Measurements from ENCODE around the gene LIAS.
"Not testable (repeated sequence)": the region's sequence is repeated elsewhere in the genome, so short reads cannot be mapped to it uniquely, and the experiment has no call there.

LIAS gene

GRCh38 chr4:39455486-39455885, 3.4 kb upstream of the LIAS start:
- H3K36me3 ChIP-seq = peaks cover 64 to 72% (median 70%) of the 10 kb centered on the region in 3 donors
- no peaks in the 10 kb centered on the region for H3K27me3 ChIP-seq
- TF ChIP-seq, protein P1, sequence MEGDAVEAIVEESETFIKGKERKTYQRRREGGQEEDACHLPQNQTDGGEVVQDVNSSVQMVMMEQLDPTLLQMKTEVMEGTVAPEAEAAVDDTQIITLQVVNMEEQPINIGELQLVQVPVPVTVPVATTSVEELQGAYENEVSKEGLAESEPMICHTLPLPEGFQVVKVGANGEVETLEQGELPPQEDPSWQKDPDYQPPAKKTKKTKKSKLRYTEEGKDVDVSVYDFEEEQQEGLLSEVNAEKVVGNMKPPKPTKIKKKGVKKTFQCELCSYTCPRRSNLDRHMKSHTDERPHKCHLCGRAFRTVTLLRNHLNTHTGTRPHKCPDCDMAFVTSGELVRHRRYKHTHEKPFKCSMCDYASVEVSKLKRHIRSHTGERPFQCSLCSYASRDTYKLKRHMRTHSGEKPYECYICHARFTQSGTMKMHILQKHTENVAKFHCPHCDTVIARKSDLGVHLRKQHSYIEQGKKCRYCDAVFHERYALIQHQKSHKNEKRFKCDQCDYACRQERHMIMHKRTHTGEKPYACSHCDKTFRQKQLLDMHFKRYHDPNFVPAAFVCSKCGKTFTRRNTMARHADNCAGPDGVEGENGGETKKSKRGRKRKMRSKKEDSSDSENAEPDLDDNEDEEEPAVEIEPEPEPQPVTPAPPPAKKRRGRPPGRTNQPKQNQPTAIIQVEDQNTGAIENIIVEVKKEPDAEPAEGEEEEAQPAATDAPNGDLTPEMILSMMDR (IDR thresholded peaks at IDR 0.05) = no peak
- no peaks in the 10 kb centered on the region for H3K9me3 ChIP-seq
- H3K4me3 ChIP-seq = no peak overlapping the region
- intact Hi-C loops (cut with DNase I; ENCODE audit: low total_unique reads) = loop anchor here (5.0 kb wide), 1 partner anchor 72 kb away; the partner anchor contains the start of gene UGDH
- DNase-seq = no peak
- no peak overlapping the region for H3K27ac ChIP-seq
- peaks cover 0 to 30% (median 22%) of the 10 kb centered on the region in 4 donors for H3K4me1 ChIP-seq

DNA sequence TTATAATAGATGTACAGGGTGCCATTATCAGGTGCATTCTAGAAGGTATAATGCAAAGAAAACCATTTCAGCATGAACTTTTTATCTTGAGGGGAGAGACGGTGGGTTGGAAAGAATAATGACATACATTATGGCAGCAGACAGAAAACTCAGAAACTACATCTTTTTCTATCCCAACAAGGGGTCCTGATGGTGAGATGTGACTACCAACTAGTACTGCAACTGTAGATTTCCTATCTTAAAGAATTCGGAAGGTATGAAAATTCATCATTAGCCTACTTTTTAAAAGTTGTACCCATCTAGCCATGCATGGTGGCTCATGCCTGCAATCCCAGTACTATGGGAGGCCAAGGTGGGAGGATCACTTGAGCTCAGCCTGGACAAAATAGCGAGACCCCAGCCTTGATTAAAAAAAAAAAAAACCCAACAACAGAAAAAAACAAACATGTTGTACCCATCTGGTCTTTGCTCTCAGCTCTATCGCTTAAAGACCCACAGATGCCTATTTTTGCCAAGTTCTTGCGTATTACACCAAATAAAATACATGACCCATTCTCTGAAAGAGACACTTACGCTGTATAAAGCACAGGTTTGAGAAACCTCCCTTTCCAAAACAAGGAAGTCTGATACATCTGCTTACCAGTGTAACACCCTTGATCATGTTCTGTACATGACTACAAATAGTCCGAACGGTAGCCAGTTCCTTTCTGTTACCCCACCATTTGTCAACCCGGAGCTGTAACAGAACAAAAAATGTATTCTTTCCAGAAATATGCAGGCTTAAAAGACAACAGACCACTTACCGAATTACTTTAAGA, 1.7 kb upstream of the LIAS start:
- DNase-seq = no peak
- H3K27me3 ChIP-seq = no peaks in the 10 kb centered on the region
- H3K36me3 ChIP-seq = peaks cover 54 to 56% (median 55%) of the 10 kb centered on the region in 3 donors
- H3K27ac ChIP-seq = peak overlapping the region; percentile 87 to 97
- H3K4me3 ChIP-seq = peak overlapping the region; percentile 63 to 88
- peaks cover 0 to 30% (median 22%) of the 10 kb centered on the region in 4 donors for H3K4me1 ChIP-seq
- intact Hi-C loops (cut with DNase I; ENCODE audit: low total_unique reads) = loop anchor here (5.0 kb wide), 1 partner anchor 70 kb away; the partner anchor contains the start of gene UGDH
- H3K9me3 ChIP-seq = no peaks in the 10 kb centered on the region
- TF ChIP-seq, protein P1 (IDR thresholded peaks at IDR 0.05) = no peak

DNA sequence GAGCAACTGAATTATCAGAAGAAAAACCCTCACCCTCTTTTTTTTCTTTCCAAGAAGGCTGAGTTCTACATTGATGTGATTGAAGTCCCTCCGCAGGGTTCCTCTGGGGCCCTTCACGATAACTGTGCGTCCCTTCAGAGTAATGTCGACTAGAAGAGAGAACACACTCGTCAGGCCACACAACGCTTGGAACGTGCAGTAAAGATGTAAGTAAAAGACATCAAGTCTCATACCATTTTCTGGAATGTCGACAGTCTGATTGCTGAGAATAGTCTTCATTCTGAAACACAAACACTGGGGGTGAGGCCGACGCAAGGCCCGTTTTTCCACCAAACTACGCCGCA, 723 bp upstream of the LIAS start:
- not testable (repeated sequence) for H3K9me3 ChIP-seq, H3K27me3 ChIP-seq, DNase-seq
- Histone ChIP-seq H3K4me1 (peaks cover 0 to 30% (median 22%) of the 10 kb centered on the region in 4 donors), H3K27ac (peak overlapping the region; percentile 87 to 97), H3K36me3 (peaks cover 46 to 51% (median 50%) of the 10 kb centered on the region in 3 donors), H3K4me3 (peak overlapping the region; percentile 63 to 88)
- intact Hi-C loops (cut with DNase I; ENCODE audit: low total_unique reads) = loop anchor here (5.0 kb wide), 1 partner anchor 69 kb away; the partner anchor contains the start of gene UGDH

- no peak for DNase-seq
- Histone ChIP-seq H3K4me1 (peaks cover 0 to 3% (median 1%) of the 10 kb centered on the region in 4 donors), H3K36me3 (peaks cover 7 to 35% (median 12%) of the 10 kb centered on the region in 3 donors), H3K4me3 (no peak overlapping the region), H3K27me3 (no peaks in the 10 kb centered on the region), H3K27ac (no peak overlapping the region), H3K9me3 (no peaks in the 10 kb centered on the region)
- intact Hi-C loops (cut with DNase I; ENCODE audit: low total_unique reads) = loop anchor here (5.0 kb wide), 1 partner anchor 177 kb away; no protein-coding TSS in a partner anchor
- TF ChIP-seq, protein P1 (IDR thresholded peaks at IDR 0.05) = no peak
Measured at GRCh38 chr4:39464886-39465501, 6.1 kb downstream of the LIAS start.

DNA sequence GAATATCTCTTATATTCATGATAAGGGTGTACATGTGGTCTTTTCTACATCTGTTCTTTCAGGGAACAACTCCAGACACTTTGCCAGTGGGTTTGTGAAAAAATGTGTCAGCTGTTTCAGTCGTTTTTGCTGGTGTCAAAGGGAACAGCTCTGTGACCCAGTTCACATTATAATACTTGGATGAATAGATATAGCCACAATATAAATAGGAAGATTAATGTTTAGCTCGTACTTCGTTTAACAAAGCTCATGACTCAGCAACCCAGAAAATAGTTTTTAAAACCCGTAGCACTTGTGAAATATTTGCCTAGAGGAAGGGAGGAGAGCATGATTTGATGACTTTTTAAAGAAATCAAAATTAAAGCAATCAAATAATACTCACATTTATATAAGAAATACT, 7.9 kb downstream of the LIAS start:
- Histone ChIP-seq H3K4me3 (no peak overlapping the region), H3K36me3 (peaks cover 7 to 35% (median 15%) of the 10 kb centered on the region in 3 donors), H3K4me1 (no peaks in the 10 kb centered on the region), H3K27ac (no peak overlapping the region), H3K9me3 (no peaks in the 10 kb centered on the region), H3K27me3 (no peaks in the 10 kb centered on the region)
- intact Hi-C loops (cut with DNase I; ENCODE audit: low total_unique reads) = loop anchor here (5.0 kb wide), 1 partner anchor 176 kb away; no protein-coding TSS in a partner anchor
- TF ChIP-seq, protein P1 (IDR thresholded peaks at IDR 0.05) = no peak
- DNase-seq = no peak

GRCh38 chr4:39467464-39467863, 8.6 kb downstream of the LIAS start:
- intact Hi-C loops (cut with DNase I; ENCODE audit: low total_unique reads) = loop anchor here (5.0 kb wide), 1 partner anchor 175 kb away; no protein-coding TSS in a partner anchor
- H3K4me3 ChIP-seq = no peak overlapping the region
- H3K27ac ChIP-seq = no peak overlapping the region

More at GRCh38 chr4:39467464-39467863, 8.6 kb downstream of the LIAS start:
- TF ChIP-seq, protein P1 (IDR thresholded peaks at IDR 0.05) = no peak
- no peaks in the 10 kb centered on the region for H3K4me1 ChIP-seq
- H3K9me3 ChIP-seq = no peaks in the 10 kb centered on the region
- no peaks in the 10 kb centered on the region for H3K27me3 ChIP-seq
- H3K36me3 ChIP-seq = peaks cover 7 to 35% (median 15%) of the 10 kb centered on the region in 3 donors
- DNase-seq = no peak
